ENCODE data around the gene TMEM203. TPM values are rescaled to one million over a fixed set of nuclear protein-coding genes. Genes with fewer than 3 reads are reported as not detected.
"Not testable (repeated sequence)": the region's sequence is repeated elsewhere in the genome, so short reads cannot be mapped to it uniquely, and the experiment has no call there.

The TMEM203 gene
- total RNA-seq, result 36.2 TPM

GRCh38 chr9:137205126-137206069 is at the start of gene TMEM203, which contains the start of gene NDOR1:
Gene TMEM203 (minus strand): TSS chr9:137205648. CDS start chr9:137205414, 234 bp downstream.
Gene NDOR1 (plus strand): TSS chr9:137205700. CDS start chr9:137205778, 78 bp downstream.
- peak; percentile 92 for DNase-seq (ENCODE audit: low spot score)

GRCh38 chr9:137254624-137255447 is 49.4 kb upstream of the TMEM203 start, which contains the start of gene NELFB:
Gene NELFB (plus strand): TSS chr9:137255327.
- peak; percentile 94 for DNase-seq (ENCODE audit: low spot score)

- no peak for DNase-seq (ENCODE audit: low spot score)
Observed at GRCh38 chr9:137253717-137254623, 48.5 kb upstream of the TMEM203 start.

- DNase-seq (ENCODE audit: low spot score), result no peak
Observed at GRCh38 chr9:137252555-137253506, 47.4 kb upstream of the TMEM203 start.

GRCh38 chr9:137251490-137252268 is 46.2 kb upstream of the TMEM203 start:
- DNase-seq (ENCODE audit: low spot score), result no peak

GRCh38 chr9:137251194-137251461 is 45.7 kb upstream of the TMEM203 start, which contains the start of gene STPG3:
Gene STPG3 (plus strand): TSS chr9:137251286. CDS start chr9:137251287, 1 bp downstream.
- no peak for DNase-seq (ENCODE audit: low spot score)

- DNase-seq (ENCODE audit: low spot score), result no peak
Observed at GRCh38 chr9:137250329-137251193, 45.1 kb upstream of the TMEM203 start.

GRCh38 chr9:137247916-137248175 is 42.4 kb upstream of the TMEM203 start:
- no peak for DNase-seq (ENCODE audit: low spot score)

- DNase-seq (ENCODE audit: low spot score), result no peak
Observed at GRCh38 chr9:137247135-137247915, 41.9 kb upstream of the TMEM203 start.

GRCh38 chr9:137245450-137246421 is 40.3 kb upstream of the TMEM203 start:
- no peak for DNase-seq (ENCODE audit: low spot score)

- no peak for DNase-seq (ENCODE audit: low spot score)
Observed at GRCh38 chr9:137244486-137245449, 39.3 kb upstream of the TMEM203 start.

- no peak for DNase-seq (ENCODE audit: low spot score)
Observed at GRCh38 chr9:137243626-137244485, 38.4 kb upstream of the TMEM203 start.

- DNase-seq (ENCODE audit: low spot score), result not testable (repeated sequence)
Observed at GRCh38 chr9:137243266-137243625, 37.8 kb upstream of the TMEM203 start.
